ENCODE data around the gene SMOC2.

Gene SMOC2

DNA sequence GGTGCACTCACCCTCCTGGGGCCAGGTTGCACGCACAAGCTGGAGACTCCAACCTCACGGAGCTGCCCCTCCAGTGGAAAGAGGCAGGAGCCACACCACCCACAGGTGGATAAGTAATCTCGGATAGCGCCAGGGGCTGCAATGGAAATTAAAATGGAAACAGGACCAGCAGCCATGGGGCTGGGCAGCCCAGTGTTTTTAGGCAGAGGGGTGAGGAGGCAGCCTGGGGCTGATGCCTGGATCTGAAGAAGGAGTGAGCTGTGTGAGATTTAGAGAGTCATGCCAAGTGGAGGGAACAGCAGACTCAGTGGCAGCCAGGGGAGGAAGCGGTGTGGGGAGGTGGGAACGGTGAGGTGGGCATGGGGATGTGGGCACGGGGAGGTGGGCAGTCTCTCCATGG is 275.6 kb downstream of the SMOC2 start:
- Histone ChIP-seq H3K9ac (ENCODE audit: insufficient read length) (no peak overlapping the region), H3K36me3 (ENCODE audit: insufficient read depth, low read length) (no peaks in the 10 kb centered on the region), H3K4me3 (no peak overlapping the region), H3K9me3 (ENCODE audit: low read depth, low read length) (no peaks in the 10 kb centered on the region), H3K27ac (no peak overlapping the region)
- no peak for DNase-seq (ENCODE audit: low read depth, low spot score)
- TF ChIP-seq FOXP2 (optimal IDR thresholded peaks at IDR 0.05; ENCODE audit: control extremely low read depth, extremely low read length, insufficient read depth), result no peak
- no peak for TF ChIP-seq POLR2AphosphoS5 (IDR thresholded peaks at IDR 0.05; ENCODE audit: borderline replicate concordance, low read depth, low read length)
- no peak for TF ChIP-seq EZH2 (IDR thresholded peaks at IDR 0.05)

DNA sequence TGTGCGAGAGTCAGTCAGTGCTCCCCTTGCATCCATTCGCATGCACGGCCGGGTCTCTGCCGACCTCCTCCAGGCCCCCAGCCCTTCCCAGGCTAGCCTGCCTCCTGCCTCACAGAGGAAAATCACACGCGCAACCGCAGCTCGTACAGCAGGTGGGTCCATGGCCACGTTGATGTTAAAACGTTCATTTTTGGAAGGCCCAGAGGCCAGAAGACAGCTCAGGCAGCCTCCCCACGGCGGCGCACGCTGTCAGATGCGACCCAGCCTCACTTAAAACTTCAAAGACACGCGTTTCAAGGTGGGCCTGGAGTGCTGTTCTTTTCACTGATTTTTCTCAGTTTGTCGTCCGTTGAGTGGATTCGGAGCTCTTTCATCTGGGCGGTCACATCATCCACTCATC is 276.5 kb downstream of the SMOC2 start:
- Histone ChIP-seq H3K9ac (ENCODE audit: insufficient read length) (no peak overlapping the region), H3K9me3 (ENCODE audit: low read depth, low read length) (no peaks in the 10 kb centered on the region), H3K36me3 (ENCODE audit: insufficient read depth, low read length) (no peaks in the 10 kb centered on the region), H3K27ac (no peak overlapping the region), H3K4me3 (no peak overlapping the region)
- no peak for DNase-seq (ENCODE audit: low read depth, low spot score)
- TF ChIP-seq POLR2AphosphoS5 (IDR thresholded peaks at IDR 0.05; ENCODE audit: borderline replicate concordance, low read depth, low read length), result no peak
- TF ChIP-seq FOXP2 (optimal IDR thresholded peaks at IDR 0.05; ENCODE audit: control extremely low read depth, extremely low read length, insufficient read depth), result no peak
- TF ChIP-seq EZH2 (IDR thresholded peaks at IDR 0.05), result no peak
